Naive thymus-derived CD4-positive, alpha-beta T cell (primary cell): Measurements from ENCODE around the gene FDXR. TPM values are rescaled to one million over a fixed set of nuclear protein-coding genes. Genes with fewer than 3 reads are reported as not detected.

Experiments used
- ATAC-seq: fragments of 150-1000 bp; cut with Tn5 transposase; 2 replicates; pipeline ENCODE4 v1.10.0; 2021; ENCODE audit warnings: mild to moderate bottlenecking, moderate library complexity
- CTCF ChIA-PET: fragments of 350-600 bp; sonication (Branson Sonifier 250); formaldehyde crosslinking; loops from one replicate; lab custom pipeline; 2021; ENCODE audit warnings: antibody characterized with exemption; lab: Charles Lee
- POLR2A ChIA-PET: fragments of 350-600 bp; sonication (Branson Sonifier 250); formaldehyde crosslinking; loops from one replicate; lab custom pipeline; 2021; ENCODE audit warnings: antibody characterized with exemption, inconsistent platforms; lab: Charles Lee
- DNase-seq, 9 donors: peaks; one replicate each; pipeline versions ENCODE4 v3.0.0 to v3.0.0-alpha.2; 2020 to 2022; ENCODE audit warnings: mixed read lengths in 1 of 9
- H3K27ac ChIP-seq: one replicate; pipeline ENCODE4 v1.7.0; 2013; ENCODE audit warnings: mild to moderate bottlenecking, low read depth, low read length, moderate library complexity
- H3K27me3 ChIP-seq, 2 donors: one replicate each; pipeline ENCODE4 v1.7.0; 2013; ENCODE audit warnings: low read length in 2 of 2, mild to moderate bottlenecking in 2 of 2, moderate library complexity in 2 of 2; ENCODE audit not compliant: control insufficient read depth in 2 of 2, insufficient read depth in 2 of 2
- H3K36me3 ChIP-seq, 3 experiments: 1 replicate in 2 of 3; 2 replicates in 1 of 3; pipeline ENCODE4 v1.7.0; 2013; ENCODE audit warnings: low read length in 3 of 3, mild to moderate bottlenecking in 3 of 3, moderate library complexity in 1 of 3; ENCODE audit not compliant: insufficient read depth in 3 of 3, control insufficient read depth in 2 of 3
- H3K4me1 ChIP-seq, 2 donors: one replicate each; pipeline ENCODE4 v1.7.0; 2013; ENCODE audit warnings: low read length in 2 of 2, mild to moderate bottlenecking in 2 of 2, moderate library complexity in 1 of 2; ENCODE audit not compliant: control insufficient read depth in 2 of 2, insufficient read depth in 2 of 2
- H3K4me3 ChIP-seq: 2 replicates; pipeline ENCODE4 v1.7.0; 2013; ENCODE audit warnings: mild to moderate bottlenecking, low read length
- H3K9me3 ChIP-seq, 3 experiments: 1 replicate in 2 of 3; 2 replicates in 1 of 3; pipeline ENCODE4 v1.7.0; 2013; ENCODE audit warnings: low read length in 3 of 3; ENCODE audit not compliant: control insufficient read depth in 2 of 3
- H3K27ac Mint-ChIP-seq, 9 donors: one replicate each; pipeline ENCODE4 v1.8.0; 2020 to 2022; ENCODE audit warnings: mixed read lengths in 9 of 9, mild to moderate bottlenecking in 8 of 9, moderate library complexity in 5 of 9, inconsistent platforms in 2 of 9
- H3K27me3 Mint-ChIP-seq, 5 donors: one replicate each; pipeline ENCODE4 v1.8.0; 2021 to 2022; ENCODE audit warnings: mixed read lengths in 5 of 5, mild to moderate bottlenecking in 1 of 5
- H3K36me3 Mint-ChIP-seq, 5 donors: one replicate each; pipeline ENCODE4 v1.8.0; 2020 to 2022; ENCODE audit warnings: mixed read lengths in 5 of 5, mild to moderate bottlenecking in 3 of 5, inconsistent platforms in 1 of 5
- H3K4me1 Mint-ChIP-seq, 7 donors: one replicate each; pipeline ENCODE4 v1.8.0; 2020 to 2022; ENCODE audit warnings: mixed read lengths in 7 of 7, mild to moderate bottlenecking in 3 of 7, inconsistent platforms in 1 of 7
- H3K4me3 Mint-ChIP-seq, 10 donors: one replicate each; pipeline ENCODE4 v1.8.0; 2020 to 2022; ENCODE audit warnings: mild to moderate bottlenecking in 10 of 10, mixed read lengths in 10 of 10, moderate library complexity in 6 of 10, inconsistent platforms in 2 of 10
- H3K9me3 Mint-ChIP-seq, 11 donors: one replicate each; pipeline ENCODE4 v1.8.0; 2020 to 2022; ENCODE audit warnings: mixed read lengths in 11 of 11, mild to moderate bottlenecking in 4 of 11, inconsistent platforms in 1 of 11, moderate library complexity in 1 of 11
- intact Hi-C, 2 donors: fragments of 100-400 bp; cut with micrococcal nuclease; formaldehyde crosslinking; loops; one replicate each; pipeline ENCODE4 v1.15.1; 2023
- polyA plus RNA-seq, 2 donors: library from polyadenylated mRNA; unstranded; fragments of 300-500 nt; fragmentation: Illumina TruSeq; gene quantifications; one replicate each; pipeline ENCODE4 v1.2.3, GENCODE V29; 2021
- total RNA-seq, 6 experiments: library from RNA in 5 of 6; stranded (reverse) in 5 of 6; gene quantifications; 1 replicate in 5 of 6; 2 replicates in 1 of 6; pipeline ENCODE4 v1.2.3 and lab custom pipeline; 2021 to 2026

The FDXR gene
- total and polyA plus RNA-seq, 7 experiments from 2014 or later, result 4.7 to 39.5 (median 9.4) TPM

DNA sequence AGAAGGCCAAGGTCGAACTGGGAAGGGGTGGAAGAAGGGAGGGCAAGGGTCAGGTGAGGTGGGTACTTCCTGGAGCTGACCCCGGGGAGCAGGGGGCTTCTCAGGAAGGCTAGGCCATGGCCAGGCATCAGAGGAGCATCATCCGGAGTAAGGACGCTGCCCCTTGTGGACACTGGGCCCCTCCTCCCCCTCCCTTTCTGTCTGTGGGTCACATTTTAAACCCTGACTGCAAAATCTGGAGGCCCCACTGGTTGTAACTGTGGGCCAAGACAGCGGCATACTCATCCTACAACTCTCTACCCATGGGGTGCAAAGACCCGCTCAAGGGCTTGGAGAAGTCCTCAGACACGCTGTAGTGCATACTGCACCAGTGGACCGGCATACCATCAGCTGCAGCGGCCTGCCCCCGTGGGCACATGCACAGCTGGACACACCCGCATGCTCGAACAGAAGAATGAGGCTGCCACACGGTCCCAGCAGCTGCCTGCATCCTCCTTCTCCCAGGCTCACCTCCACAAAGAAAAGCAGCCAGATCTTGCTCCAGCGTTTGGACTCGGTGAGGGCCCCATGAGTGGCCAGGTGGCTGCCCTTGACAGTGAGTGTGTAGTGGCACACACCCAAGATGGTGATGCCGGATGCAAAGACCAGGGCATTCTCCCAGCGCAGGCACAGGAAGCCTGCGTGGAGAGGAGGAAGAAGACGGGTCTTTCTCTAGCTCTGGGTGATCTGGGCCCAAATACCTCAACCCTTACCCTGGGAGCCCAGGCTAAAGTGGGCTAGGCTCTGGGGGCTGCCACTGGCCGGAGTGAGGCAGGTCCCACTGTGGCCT lies 19.4 kb upstream of the FDXR start:
- Histone ChIP-seq H3K4me1 (no peaks in the 10 kb centered on the region), H3K27ac (no peak overlapping the region), H3K36me3 (no peaks in the 10 kb centered on the region), H3K27me3 (peaks cover 0 to 11% of the 10 kb centered on the region in 2 donors), H3K4me3 (no peak overlapping the region), H3K9me3 (no peaks in the 10 kb centered on the region)
- H3K27ac Mint-ChIP-seq, result no peak overlapping the region
- H3K9me3 Mint-ChIP-seq, result peaks cover 0 to 2% (median 0%) of the 10 kb centered on the region in 11 donors
- ATAC-seq (no peak), DNase-seq (no peak)
- H3K36me3 Mint-ChIP-seq, result peaks cover 0 to 1% (median 0%) of the 10 kb centered on the region in 5 donors
- ChIA-PET POLR2A (no interaction called here), CTCF (no interaction called here)
- peak overlapping the region in 3 of 10 donors; percentile 23 to 80 (median 29) for H3K4me3 Mint-ChIP-seq
- intact Hi-C loops, result no loop called here
- H3K4me1 Mint-ChIP-seq, result peaks cover 0 to 11% (median 6%) of the 10 kb centered on the region in 7 donors
- peaks cover 30 to 55% (median 37%) of the 10 kb centered on the region in 5 donors for H3K27me3 Mint-ChIP-seq

DNA sequence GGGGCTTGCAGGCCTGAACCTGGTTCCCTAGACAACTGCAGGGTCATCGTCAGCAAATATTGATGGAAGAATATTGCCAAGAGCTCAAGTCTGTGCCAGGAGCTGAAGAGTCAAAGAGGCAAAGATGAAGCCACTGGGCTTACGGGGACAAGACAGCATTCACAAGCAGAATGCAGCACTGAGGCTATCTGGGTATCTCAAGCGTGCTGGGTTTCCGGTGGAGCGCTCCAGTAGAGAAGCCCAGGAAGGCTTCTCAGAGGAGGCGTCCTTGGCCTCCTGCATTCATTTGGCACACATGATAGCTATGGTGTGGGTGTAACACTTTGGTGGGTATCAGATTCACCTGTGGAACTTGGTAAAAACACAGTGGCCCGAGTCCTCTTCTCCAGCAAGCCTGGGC lies 17.8 kb upstream of the FDXR start:
- no peak overlapping the region for H3K4me3 Mint-ChIP-seq
- ChIA-PET POLR2A (no interaction called here), CTCF (no interaction called here)
- H3K4me1 Mint-ChIP-seq, result peaks cover 0 to 11% (median 6%) of the 10 kb centered on the region in 7 donors
- peaks cover 22 to 46% (median 31%) of the 10 kb centered on the region in 5 donors for H3K27me3 Mint-ChIP-seq
- H3K27ac ChIP-seq, result no peak overlapping the region
- DNase-seq (no peak), ATAC-seq (no peak)
- no peaks in the 10 kb centered on the region for H3K9me3 ChIP-seq
- no peak overlapping the region for H3K27ac Mint-ChIP-seq
- H3K27me3 ChIP-seq, result peaks cover 0 to 11% of the 10 kb centered on the region in 2 donors
- peaks cover 0 to 1% (median 0%) of the 10 kb centered on the region in 5 donors for H3K36me3 Mint-ChIP-seq
- H3K4me1 ChIP-seq, result no peaks in the 10 kb centered on the region
- peaks cover 0 to 2% (median 0%) of the 10 kb centered on the region in 11 donors for H3K9me3 Mint-ChIP-seq
- intact Hi-C loops, result no loop called here
- H3K36me3 ChIP-seq, result no peaks in the 10 kb centered on the region
- no peak overlapping the region for H3K4me3 ChIP-seq

GRCh38 chr17:74888469-74888868 lies 15.7 kb upstream of the FDXR start:
- ATAC-seq, result no peak
- no peaks in the 10 kb centered on the region for H3K4me1 ChIP-seq
- Mint-ChIP-seq H3K27me3 (peaks cover 7 to 31% (median 23%) of the 10 kb centered on the region in 5 donors), H3K36me3 (no peaks in the 10 kb centered on the region), H3K9me3 (peaks cover 0 to 2% (median 0%) of the 10 kb centered on the region in 11 donors), H3K27ac (no peak overlapping the region), H3K4me1 (peaks cover 0 to 6% (median 0%) of the 10 kb centered on the region in 7 donors), H3K4me3 (no peak overlapping the region)
- no peak for DNase-seq
- no peak overlapping the region for H3K4me3 ChIP-seq
- POLR2A ChIA-PET, result no interaction called here
- H3K27ac ChIP-seq, result no peak overlapping the region
- H3K36me3 ChIP-seq, result no peaks in the 10 kb centered on the region
- H3K9me3 ChIP-seq, result no peaks in the 10 kb centered on the region
- CTCF ChIA-PET, result interaction anchor here (0.6 kb wide), 1 partner anchor 232 kb away, joined by 3 read pairs; no protein-coding TSS in a partner anchor
- H3K27me3 ChIP-seq, result peaks cover 0 to 5% of the 10 kb centered on the region in 2 donors
- intact Hi-C loops, result no loop called here

DNA sequence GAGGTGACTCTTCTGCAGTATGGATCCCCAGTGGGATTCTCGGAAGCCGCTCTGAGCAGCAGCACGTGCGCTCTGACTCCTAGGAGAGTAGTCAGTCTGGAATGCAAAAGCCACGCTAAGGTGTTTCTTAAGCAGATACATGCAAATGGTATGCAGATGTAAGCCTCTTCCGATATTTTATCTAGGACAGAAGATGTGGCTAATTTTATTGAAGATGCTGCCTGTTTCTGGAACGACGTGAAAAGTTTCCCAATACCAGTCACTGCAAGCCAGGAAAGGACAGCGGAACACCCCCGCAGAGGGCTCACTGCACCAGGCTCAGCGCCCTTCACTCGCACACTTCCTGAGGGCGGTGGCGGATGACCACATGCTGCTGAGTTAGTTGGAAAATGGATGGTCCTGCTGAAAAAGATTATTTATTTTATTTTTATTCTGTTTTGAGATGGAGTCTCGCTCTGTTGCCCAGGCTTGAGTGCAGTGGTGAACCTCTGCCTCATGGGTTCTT lies 10.5 kb upstream of the FDXR start:
- CTCF ChIA-PET, result no interaction called here
- no peaks in the 10 kb centered on the region for H3K36me3 ChIP-seq
- no peaks in the 10 kb centered on the region for H3K27me3 ChIP-seq
- POLR2A ChIA-PET, result no interaction called here
- intact Hi-C loops, result no loop called here
- H3K36me3 Mint-ChIP-seq, result no peaks in the 10 kb centered on the region
- no peaks in the 10 kb centered on the region for H3K9me3 ChIP-seq
- peaks cover 0 to 1% (median 0%) of the 10 kb centered on the region in 11 donors for H3K9me3 Mint-ChIP-seq
- DNase-seq (no peak), ATAC-seq (no peak)
- H3K27ac Mint-ChIP-seq, result no peak overlapping the region
- H3K4me3 ChIP-seq, result no peak overlapping the region
- no peaks in the 10 kb centered on the region for H3K4me1 ChIP-seq
- H3K27me3 Mint-ChIP-seq, result peaks cover 0 to 21% (median 16%) of the 10 kb centered on the region in 5 donors
- no peak overlapping the region for H3K27ac ChIP-seq
- H3K4me1 Mint-ChIP-seq, result peaks cover 0 to 4% (median 0%) of the 10 kb centered on the region in 7 donors
- no peak overlapping the region for H3K4me3 Mint-ChIP-seq

DNA sequence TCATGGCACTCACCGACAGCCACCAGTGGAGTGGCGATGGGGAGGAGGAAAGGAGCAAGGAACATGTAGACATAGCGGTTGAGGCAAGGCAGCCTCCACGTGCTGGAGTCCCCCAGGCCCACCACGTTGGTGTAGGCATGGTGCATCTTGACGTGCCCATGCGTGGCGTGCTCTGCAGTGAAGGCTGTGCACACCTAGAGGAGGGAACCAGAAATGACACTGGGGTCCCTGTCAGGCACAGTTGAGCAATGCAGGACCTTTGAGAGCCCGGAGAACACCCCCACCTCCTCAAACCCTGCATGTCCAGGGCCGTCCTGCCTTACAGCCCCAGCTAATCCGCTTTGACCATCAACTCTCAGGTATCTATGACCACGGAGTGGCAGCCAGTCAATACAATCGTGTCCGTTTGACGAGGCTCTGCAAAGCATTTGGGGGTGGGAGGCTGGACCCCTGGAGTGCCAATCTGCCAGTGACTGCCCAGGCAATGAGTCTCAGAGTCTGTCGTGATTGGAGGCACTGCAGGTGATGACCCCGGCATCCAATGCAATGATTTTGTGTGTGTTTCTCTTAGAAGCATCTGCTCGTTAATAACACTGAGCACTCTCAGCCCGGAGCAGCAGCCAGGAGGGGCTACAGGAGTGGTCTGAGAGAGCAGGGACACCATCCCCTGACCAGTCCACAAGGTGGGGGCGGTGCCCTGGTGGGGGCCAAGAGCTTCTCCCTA lies 9.9 kb upstream of the FDXR start:
- H3K27ac ChIP-seq, result no peak overlapping the region
- H3K9me3 ChIP-seq, result no peaks in the 10 kb centered on the region
- Mint-ChIP-seq H3K27me3 (peaks cover 0 to 21% (median 16%) of the 10 kb centered on the region in 5 donors), H3K36me3 (no peaks in the 10 kb centered on the region), H3K9me3 (peaks cover 0 to 1% (median 0%) of the 10 kb centered on the region in 11 donors), H3K4me1 (peaks cover 0 to 4% (median 0%) of the 10 kb centered on the region in 7 donors), H3K27ac (no peak overlapping the region), H3K4me3 (no peak overlapping the region)
- ChIA-PET POLR2A (no interaction called here), CTCF (no interaction called here)
- H3K27me3 ChIP-seq, result no peaks in the 10 kb centered on the region
- no peak overlapping the region for H3K4me3 ChIP-seq
- no peaks in the 10 kb centered on the region for H3K36me3 ChIP-seq
- H3K4me1 ChIP-seq, result no peaks in the 10 kb centered on the region
- intact Hi-C loops, result no loop called here
- DNase-seq (no peak), ATAC-seq (no peak)

DNA sequence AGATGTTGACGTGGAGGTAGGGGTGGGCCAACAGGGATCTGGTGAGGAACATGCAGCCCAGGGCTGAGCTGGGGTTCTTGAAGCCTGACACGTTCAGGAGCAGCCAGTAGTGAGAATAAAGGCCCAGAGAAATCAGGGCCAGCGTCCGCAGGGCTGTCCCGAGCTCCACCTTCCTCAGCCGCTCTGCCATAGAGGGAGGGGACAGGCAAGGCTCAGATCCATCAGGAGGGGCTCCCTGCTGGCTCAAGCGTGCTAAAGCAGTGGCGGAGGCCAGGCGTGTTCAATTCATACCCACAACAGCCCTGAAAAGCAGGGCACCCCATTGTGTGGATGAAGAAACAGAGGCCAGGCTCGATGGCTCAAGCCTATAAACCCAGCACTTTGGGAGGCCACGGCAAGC lies 8.3 kb upstream of the FDXR start:
- H3K36me3 Mint-ChIP-seq, result no peaks in the 10 kb centered on the region
- Histone ChIP-seq H3K4me1 (no peaks in the 10 kb centered on the region), H3K27ac (no peak overlapping the region), H3K27me3 (no peaks in the 10 kb centered on the region), H3K4me3 (no peak overlapping the region), H3K36me3 (no peaks in the 10 kb centered on the region), H3K9me3 (no peaks in the 10 kb centered on the region)
- peaks cover 0 to 4% (median 0%) of the 10 kb centered on the region in 7 donors for H3K4me1 Mint-ChIP-seq
- no peak for DNase-seq
- ChIA-PET POLR2A (no interaction called here), CTCF (interaction anchor here (0.6 kb wide), 1 partner anchor 55 kb away, joined by 7 read pairs; no protein-coding TSS in a partner anchor)
- intact Hi-C loops, result no loop called here
- no peak overlapping the region for H3K27ac Mint-ChIP-seq
- H3K4me3 Mint-ChIP-seq, result no peak overlapping the region
- no peaks in the 10 kb centered on the region for H3K9me3 Mint-ChIP-seq
- ATAC-seq, result no peak
- H3K27me3 Mint-ChIP-seq, result peaks cover 0 to 16% (median 11%) of the 10 kb centered on the region in 5 donors
